ENCODE data around the gene CCL25. TPM values are rescaled to one million over a fixed set of nuclear protein-coding genes. Genes with fewer than 3 reads are reported as not detected.

The CCL25 gene
- total RNA-seq, 1 donor: not detected

DNA sequence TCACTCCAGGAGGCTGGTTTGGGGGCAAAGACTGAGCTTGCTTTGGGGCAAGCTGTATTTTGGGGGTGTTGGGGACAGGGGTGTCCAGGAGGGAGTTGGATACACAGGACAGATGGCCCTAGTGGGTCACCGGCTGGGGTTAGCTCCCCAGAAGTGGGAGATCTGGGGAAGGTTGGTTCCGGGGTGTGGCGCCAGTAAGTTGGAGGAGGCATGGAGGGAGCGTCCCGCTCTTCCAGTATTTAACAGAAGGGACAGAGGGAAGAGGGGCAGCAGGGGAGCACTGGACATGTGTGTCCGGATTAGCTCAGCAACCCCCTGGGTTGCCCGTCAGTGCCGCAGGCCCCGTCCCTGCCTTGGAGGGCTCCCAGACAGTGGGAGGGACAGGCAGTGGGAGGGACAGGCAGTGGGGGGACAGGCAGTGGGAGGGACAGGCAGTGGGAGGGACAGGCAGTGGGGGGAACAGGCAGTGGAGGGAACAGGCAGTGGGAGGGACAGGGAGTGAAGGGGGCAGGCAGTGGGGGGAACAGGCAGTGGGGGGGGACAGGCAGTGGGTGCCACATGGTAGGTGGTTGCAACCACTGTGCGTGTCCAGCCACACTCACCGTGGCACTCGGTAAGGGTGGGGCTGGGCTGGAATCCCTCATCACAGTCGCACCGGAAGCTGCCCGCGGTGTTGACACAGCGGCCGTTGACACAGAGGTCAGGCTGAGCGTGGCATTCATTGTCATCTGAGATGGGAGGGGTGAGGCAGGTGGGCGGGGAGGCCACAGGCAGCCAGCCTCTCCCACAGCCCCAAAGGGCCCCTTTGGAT is 33.2 kb downstream of the CCL25 start:
- H3K27ac ChIP-seq (ENCODE audit: low read depth, low read length): no peak overlapping the region
- no peaks in the 10 kb centered on the region for H3K27me3 ChIP-seq (ENCODE audit: insufficient read depth, low read length)
- H3K9me3 ChIP-seq (ENCODE audit: low read depth, low read length): no peaks in the 10 kb centered on the region
- H3K4me1 ChIP-seq (ENCODE audit: insufficient read depth, low read length): no peaks in the 10 kb centered on the region
- H3K4me2 ChIP-seq (ENCODE audit: insufficient read depth, low read length): no peak overlapping the region
- no peaks in the 10 kb centered on the region for H4K20me1 ChIP-seq (ENCODE audit: insufficient read depth, low read length)
- TF ChIP-seq, protein P1, sequence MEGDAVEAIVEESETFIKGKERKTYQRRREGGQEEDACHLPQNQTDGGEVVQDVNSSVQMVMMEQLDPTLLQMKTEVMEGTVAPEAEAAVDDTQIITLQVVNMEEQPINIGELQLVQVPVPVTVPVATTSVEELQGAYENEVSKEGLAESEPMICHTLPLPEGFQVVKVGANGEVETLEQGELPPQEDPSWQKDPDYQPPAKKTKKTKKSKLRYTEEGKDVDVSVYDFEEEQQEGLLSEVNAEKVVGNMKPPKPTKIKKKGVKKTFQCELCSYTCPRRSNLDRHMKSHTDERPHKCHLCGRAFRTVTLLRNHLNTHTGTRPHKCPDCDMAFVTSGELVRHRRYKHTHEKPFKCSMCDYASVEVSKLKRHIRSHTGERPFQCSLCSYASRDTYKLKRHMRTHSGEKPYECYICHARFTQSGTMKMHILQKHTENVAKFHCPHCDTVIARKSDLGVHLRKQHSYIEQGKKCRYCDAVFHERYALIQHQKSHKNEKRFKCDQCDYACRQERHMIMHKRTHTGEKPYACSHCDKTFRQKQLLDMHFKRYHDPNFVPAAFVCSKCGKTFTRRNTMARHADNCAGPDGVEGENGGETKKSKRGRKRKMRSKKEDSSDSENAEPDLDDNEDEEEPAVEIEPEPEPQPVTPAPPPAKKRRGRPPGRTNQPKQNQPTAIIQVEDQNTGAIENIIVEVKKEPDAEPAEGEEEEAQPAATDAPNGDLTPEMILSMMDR (IDR thresholded peaks at IDR 0.05; ENCODE audit: extremely low read depth, low read depth, low read length): no peak
- H3K4me3 ChIP-seq (ENCODE audit: insufficient read depth, low read length): no peak overlapping the region
- no peaks in the 10 kb centered on the region for H3K36me3 ChIP-seq (ENCODE audit: insufficient read depth, low read length)
- H3K79me2 ChIP-seq (ENCODE audit: insufficient read depth, low read length): no peaks in the 10 kb centered on the region
- no peak overlapping the region for H2AFZ ChIP-seq (ENCODE audit: low read length)
- peak; percentile 76 for DNase-seq (ENCODE audit: insufficient read length, low spot score, missing footprints)

DNA sequence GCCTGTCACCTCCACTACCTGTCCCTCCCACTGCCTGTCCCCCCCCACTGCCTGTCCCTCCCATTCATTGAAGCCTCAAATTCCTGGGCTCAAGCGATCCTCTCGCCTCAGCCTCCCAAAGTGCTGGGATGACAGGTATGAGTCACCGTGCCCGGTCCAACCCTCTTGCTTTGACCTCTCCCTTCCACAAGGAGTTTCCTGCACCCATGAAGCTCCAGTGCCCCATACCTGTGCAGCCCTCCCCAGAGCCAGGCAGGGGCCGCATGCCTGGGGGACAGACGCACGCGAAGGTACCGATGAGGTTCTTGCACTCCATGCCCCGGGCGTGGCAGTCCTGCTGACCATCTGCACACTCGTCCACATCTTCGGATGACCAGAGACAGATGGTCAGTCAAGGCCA is 34.3 kb downstream of the CCL25 start:
- no peaks in the 10 kb centered on the region for H3K79me2 ChIP-seq (ENCODE audit: insufficient read depth, low read length)
- H3K4me2 ChIP-seq (ENCODE audit: insufficient read depth, low read length): no peak overlapping the region
- H3K27me3 ChIP-seq (ENCODE audit: insufficient read depth, low read length): no peaks in the 10 kb centered on the region
- H3K4me3 ChIP-seq (ENCODE audit: insufficient read depth, low read length): no peak overlapping the region
- no peaks in the 10 kb centered on the region for H3K36me3 ChIP-seq (ENCODE audit: insufficient read depth, low read length)
- no peak for DNase-seq (ENCODE audit: insufficient read length, low spot score, missing footprints)
- H4K20me1 ChIP-seq (ENCODE audit: insufficient read depth, low read length): no peaks in the 10 kb centered on the region
- H2AFZ ChIP-seq (ENCODE audit: low read length): no peak overlapping the region
- H3K4me1 ChIP-seq (ENCODE audit: insufficient read depth, low read length): no peaks in the 10 kb centered on the region
- no peaks in the 10 kb centered on the region for H3K9me3 ChIP-seq (ENCODE audit: low read depth, low read length)
- TF ChIP-seq, protein P1 (IDR thresholded peaks at IDR 0.05; ENCODE audit: extremely low read depth, low read depth, low read length): no peak
- no peak overlapping the region for H3K27ac ChIP-seq (ENCODE audit: low read depth, low read length)

DNA sequence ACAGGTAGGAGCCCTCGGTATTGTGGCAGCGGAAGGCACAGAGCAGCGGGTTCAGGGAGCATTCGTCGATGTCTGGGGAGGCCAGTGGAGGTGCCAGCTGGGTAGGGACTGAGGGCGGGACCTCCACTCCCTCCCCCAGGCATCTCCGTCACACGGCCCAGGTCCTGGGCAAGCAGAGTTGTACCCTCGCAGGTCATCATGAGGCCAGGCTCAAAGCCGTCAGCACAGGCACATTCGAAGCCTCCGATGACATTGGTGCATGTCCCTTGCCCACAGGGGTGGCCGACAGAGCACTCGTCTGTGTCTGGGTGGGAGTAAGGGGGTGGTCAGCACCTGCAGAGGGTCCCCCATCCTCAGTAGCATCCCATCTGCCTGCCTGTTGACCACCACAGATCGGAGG is 35.3 kb downstream of the CCL25 start:
- Histone ChIP-seq H3K4me3 (ENCODE audit: insufficient read depth, low read length) (no peak overlapping the region), H4K20me1 (ENCODE audit: insufficient read depth, low read length) (no peaks in the 10 kb centered on the region), H3K36me3 (ENCODE audit: insufficient read depth, low read length) (no peaks in the 10 kb centered on the region), H3K4me2 (ENCODE audit: insufficient read depth, low read length) (no peak overlapping the region), H3K4me1 (ENCODE audit: insufficient read depth, low read length) (no peaks in the 10 kb centered on the region), H3K79me2 (ENCODE audit: insufficient read depth, low read length) (no peaks in the 10 kb centered on the region), H3K9me3 (ENCODE audit: low read depth, low read length) (no peaks in the 10 kb centered on the region), H3K27me3 (ENCODE audit: insufficient read depth, low read length) (no peaks in the 10 kb centered on the region), H3K27ac (ENCODE audit: low read depth, low read length) (no peak overlapping the region), H2AFZ (ENCODE audit: low read length) (no peak overlapping the region)
- TF ChIP-seq, protein P1 (IDR thresholded peaks at IDR 0.05; ENCODE audit: extremely low read depth, low read depth, low read length): no peak
- DNase-seq (ENCODE audit: insufficient read length, low spot score, missing footprints): no peak

DNA sequence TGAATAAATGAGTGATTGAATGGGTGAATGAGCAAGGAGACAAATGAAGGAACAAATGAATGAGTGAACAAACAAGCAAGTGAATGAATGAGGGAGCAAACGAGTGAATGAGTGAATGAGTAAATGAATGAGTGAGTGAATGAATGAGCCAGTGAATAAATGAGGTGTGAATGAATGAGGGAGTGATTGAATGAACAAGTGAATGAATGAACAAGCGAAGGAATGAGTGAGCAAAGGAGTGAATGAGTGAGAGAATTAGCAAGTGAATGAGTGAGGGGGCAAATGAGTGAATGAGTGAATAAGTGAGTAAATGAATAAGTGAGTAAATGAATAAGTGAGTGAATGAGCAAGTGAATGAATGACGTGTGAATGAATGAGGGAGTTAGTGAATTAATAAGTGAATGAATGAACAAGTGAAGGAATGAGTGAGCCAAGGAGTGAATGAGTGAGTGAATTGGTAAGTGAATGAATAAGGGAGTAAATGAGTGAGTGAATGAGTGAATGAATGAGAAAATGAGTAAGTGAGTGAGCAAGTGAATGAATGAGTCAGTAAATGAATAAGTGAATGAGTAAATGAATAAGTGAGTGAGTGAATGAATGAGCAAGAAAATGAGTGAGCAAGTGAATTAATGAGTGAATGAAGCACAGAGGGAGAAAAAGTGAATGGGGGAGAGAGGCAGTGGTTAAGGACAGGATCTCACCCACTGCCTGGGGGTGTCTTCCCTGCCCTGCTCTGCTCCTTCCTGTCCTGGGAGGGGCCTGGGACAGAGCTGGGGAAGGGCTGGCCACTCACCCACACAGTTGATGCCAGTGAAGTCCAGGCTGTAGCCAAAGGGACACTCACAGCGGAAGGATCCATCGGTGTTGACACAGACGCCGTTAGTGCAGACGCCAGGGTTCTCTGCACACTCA is 36.4 kb downstream of the CCL25 start:
- Histone ChIP-seq H4K20me1 (ENCODE audit: insufficient read depth, low read length) (no peaks in the 10 kb centered on the region), H3K79me2 (ENCODE audit: insufficient read depth, low read length) (no peaks in the 10 kb centered on the region), H3K36me3 (ENCODE audit: insufficient read depth, low read length) (no peaks in the 10 kb centered on the region), H3K4me2 (ENCODE audit: insufficient read depth, low read length) (no peak overlapping the region), H3K9me3 (ENCODE audit: low read depth, low read length) (no peaks in the 10 kb centered on the region), H3K4me3 (ENCODE audit: insufficient read depth, low read length) (no peak overlapping the region), H3K4me1 (ENCODE audit: insufficient read depth, low read length) (no peaks in the 10 kb centered on the region), H2AFZ (ENCODE audit: low read length) (no peak overlapping the region), H3K27ac (ENCODE audit: low read depth, low read length) (no peak overlapping the region), H3K27me3 (ENCODE audit: insufficient read depth, low read length) (no peaks in the 10 kb centered on the region)
- TF ChIP-seq, protein P1 (IDR thresholded peaks at IDR 0.05; ENCODE audit: extremely low read depth, low read depth, low read length): no peak
- DNase-seq (ENCODE audit: insufficient read length, low spot score, missing footprints): no peak

Data from osteoblast (primary cell).